Caco-2 (cell line): ENCODE results near the gene GAK. TPM values are rescaled to one million over a fixed set of nuclear protein-coding genes. Genes with fewer than 3 reads are reported as not detected.

ENCODE experiments used
- BruUV-seq: library from RNA; stranded (reverse); fragments of 400-500 nt; replicated peaks from 2 replicates; lab custom pipeline; 2021; lab: Mats Ljungman, UMichigan
- CTCF ChIA-PET: fragments of 300-600 bp; sonication (Branson Sonifier 250); formaldehyde crosslinking; loops from one replicate; lab custom pipeline; 2022; ENCODE audit warnings: antibody characterized with exemption; lab: Charles Lee
- POLR2A ChIA-PET: fragments of 300-600 bp; sonication (Branson Sonifier 250); formaldehyde crosslinking; loops from one replicate; lab custom pipeline; 2022; ENCODE audit warnings: antibody characterized with exemption; lab: Charles Lee
- DNase-seq, 2 experiments: peaks; one replicate each; pipeline versions ENCODE4 v3.0.0 to v3.0.0-alpha.2; 2020 to 2022
- H3K27me3 ChIP-seq: replicated peaks from 2 replicates; pipeline ENCODE4 v1.6.0; 2011; ENCODE audit warnings: low read length; ENCODE audit not compliant: control insufficient read depth, insufficient read depth
- H3K36me3 ChIP-seq: 2 replicates; pipeline ENCODE4 v1.5.1; 2011; ENCODE audit warnings: low read length; ENCODE audit not compliant: control insufficient read depth, insufficient read depth
- H3K4me1 ChIP-seq: fragments of 250-450 bp; sonication (Bioruptor Pico); 2 replicates; pipeline ENCODE4 v1.5.1; 2020; ENCODE audit warnings: mild to moderate bottlenecking
- H3K4me3 ChIP-seq: 2 replicates; pipeline ENCODE4 v1.5.1; 2011; ENCODE audit warnings: low read depth, mild to moderate bottlenecking, control low read depth, low read length
- H3K9me3 ChIP-seq: fragments of 250-450 bp; sonication (Bioruptor Pico); 2 replicates; pipeline ENCODE4 v1.5.1; 2020; ENCODE audit warnings: mild to moderate bottlenecking, moderate library complexity
- H3K27ac Mint-ChIP-seq: one replicate; pipeline ENCODE4 v1.8.0; 2022; ENCODE audit warnings: mixed read lengths; ENCODE audit not compliant: unreplicated experiment
- H3K27me3 Mint-ChIP-seq: one replicate; pipeline ENCODE4 v1.8.0; 2022; ENCODE audit warnings: mixed read lengths; ENCODE audit not compliant: insufficient read depth, unreplicated experiment
- H3K36me3 Mint-ChIP-seq: one replicate; pipeline ENCODE4 v1.8.0; 2022; ENCODE audit warnings: mild to moderate bottlenecking, mixed read lengths; ENCODE audit not compliant: insufficient read depth, unreplicated experiment
- H3K4me1 Mint-ChIP-seq: one replicate; pipeline ENCODE4 v1.8.0; 2022; ENCODE audit warnings: low read depth, mixed read lengths; ENCODE audit not compliant: unreplicated experiment
- H3K4me3 Mint-ChIP-seq: one replicate; pipeline ENCODE4 v1.8.0; 2022; ENCODE audit warnings: mild to moderate bottlenecking, moderate library complexity, mixed read lengths; ENCODE audit not compliant: unreplicated experiment
- H3K9me3 Mint-ChIP-seq: one replicate; pipeline ENCODE4 v1.8.0; 2022; ENCODE audit warnings: mixed read lengths; ENCODE audit not compliant: unreplicated experiment
- CTCF ChIP-seq, 2 experiments: fragments of 200-600 bp in 1 of 2; IDR thresholded peaks; 1 replicate in 1 of 2; 2 replicates in 1 of 2; pipeline versions ENCODE4 v1.5.1 to v1.8.0; 2011 to 2022; ENCODE audit warnings: antibody characterized with exemption in 1 of 2, control low read depth in 1 of 2, inconsistent platforms in 1 of 2, low read depth in 1 of 2, low read length in 1 of 2, mild to moderate bottlenecking in 1 of 2, moderate library complexity in 1 of 2; ENCODE audit not compliant: insufficient read depth in 1 of 2, severe bottlenecking in 1 of 2, unreplicated experiment in 1 of 2
- intact Hi-C: fragments of 100-400 bp; cut with micrococcal nuclease; formaldehyde crosslinking; loops from one replicate; pipeline ENCODE4 v1.10.0; 2022; ENCODE audit not compliant: unreplicated experiment
- total RNA-seq: library from RNA; stranded (reverse); gene quantifications from 2 replicates; pipeline ENCODE4 v1.2.3, GENCODE V29; 2022

GAK gene
- total RNA-seq, 1 experiment from 2014 or later: 126 TPM

GRCh38 chr4:871484-871883 lies 60.6 kb downstream of the GAK start:
- Histone ChIP-seq H3K4me3 (no peak overlapping the region), H3K36me3 (peaks cover 4% of the 10 kb centered on the region), H3K27me3 (no peaks in the 10 kb centered on the region), H3K9me3 (no peaks in the 10 kb centered on the region), H3K4me1 (no peaks in the 10 kb centered on the region)
- Mint-ChIP-seq H3K9me3 (no peaks in the 10 kb centered on the region), H3K36me3 (peaks cover 61% of the 10 kb centered on the region), H3K4me3 (no peak overlapping the region), H3K27me3 (no peaks in the 10 kb centered on the region), H3K27ac (no peak overlapping the region), H3K4me1 (no peaks in the 10 kb centered on the region)
- TF ChIP-seq CTCF (IDR thresholded peaks at IDR 0.05; ENCODE audit: insufficient read depth in 1 of 2, low read depth in 1 of 2, low read length in 1 of 2, severe bottlenecking in 1 of 2, unreplicated experiment in 1 of 2): no peak
- no TSS peak for BruUV-seq
- no peak for DNase-seq
- CTCF ChIA-PET: no interaction called here
- intact Hi-C loops: no loop called here
- POLR2A ChIA-PET: no interaction called here

- POLR2A ChIA-PET: no interaction called here
- no TSS peak for BruUV-seq
- H3K4me1 ChIP-seq: no peaks in the 10 kb centered on the region
Observed at GRCh38 chr4:870951-871350, 61.2 kb downstream of the GAK start.

GRCh38 chr4:869776-870175 lies 62.3 kb downstream of the GAK start:
- Mint-ChIP-seq H3K4me3 (no peak overlapping the region), H3K4me1 (no peaks in the 10 kb centered on the region)
- no TSS peak for BruUV-seq

More at GRCh38 chr4:870951-871350, 61.2 kb downstream of the GAK start:
- CTCF ChIA-PET: no interaction called here
- Histone ChIP-seq H3K4me3 (no peak overlapping the region), H3K36me3 (peaks cover 2% of the 10 kb centered on the region), H3K27me3 (no peaks in the 10 kb centered on the region), H3K9me3 (no peaks in the 10 kb centered on the region)
- Mint-ChIP-seq H3K4me1 (no peaks in the 10 kb centered on the region), H3K27me3 (no peaks in the 10 kb centered on the region), H3K36me3 (peaks cover 61% of the 10 kb centered on the region), H3K9me3 (no peaks in the 10 kb centered on the region), H3K4me3 (no peak overlapping the region), H3K27ac (no peak overlapping the region)
- DNase-seq: no peak
- intact Hi-C loops: no loop called here
- TF ChIP-seq CTCF (IDR thresholded peaks at IDR 0.05; ENCODE audit: insufficient read depth in 1 of 2, low read depth in 1 of 2, low read length in 1 of 2, severe bottlenecking in 1 of 2, unreplicated experiment in 1 of 2): no peak

More at GRCh38 chr4:869776-870175, 62.3 kb downstream of the GAK start:
- TF ChIP-seq CTCF (IDR thresholded peaks at IDR 0.05; ENCODE audit: insufficient read depth in 1 of 2, low read depth in 1 of 2, low read length in 1 of 2, severe bottlenecking in 1 of 2, unreplicated experiment in 1 of 2): no peak
- ChIA-PET CTCF (no interaction called here), POLR2A (no interaction called here)
- Histone ChIP-seq H3K4me1 (no peaks in the 10 kb centered on the region), H3K36me3 (peaks cover 1% of the 10 kb centered on the region), H3K4me3 (no peak overlapping the region), H3K9me3 (no peaks in the 10 kb centered on the region), H3K27me3 (no peaks in the 10 kb centered on the region)
- DNase-seq: no peak
- Mint-ChIP-seq H3K36me3 (peaks cover 54% of the 10 kb centered on the region), H3K27me3 (no peaks in the 10 kb centered on the region), H3K27ac (no peak overlapping the region), H3K9me3 (no peaks in the 10 kb centered on the region)
- intact Hi-C loops: no loop called here
